Measurements from ENCODE around the gene ITGA7.
A peak's percentile ranks its signal among the peaks of the same experiment; 100 is the strongest.

ITGA7 gene

GRCh38 chr12:55717011-55718007, 9.6 kb upstream of the ITGA7 start:
- peak; percentile 71 for DNase-seq

DNA sequence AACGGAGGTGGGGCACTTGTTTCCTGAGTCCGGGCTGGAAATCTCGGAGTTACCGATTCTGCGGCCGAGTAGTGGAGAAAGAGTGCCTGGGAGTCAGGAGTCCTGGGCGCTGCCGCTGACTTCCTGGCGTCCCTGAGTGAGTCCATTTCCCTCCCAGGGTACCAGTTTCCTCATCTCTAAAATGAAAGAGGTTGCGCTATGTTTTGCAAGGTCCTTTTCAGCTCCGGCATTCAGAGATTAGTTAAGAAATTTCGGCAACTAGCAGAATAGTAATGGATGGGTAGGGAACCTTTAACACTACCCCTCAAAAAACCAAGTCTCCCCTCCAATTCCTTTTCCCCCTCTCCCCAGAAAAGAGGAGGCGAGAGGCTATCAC, 8.9 kb upstream of the ITGA7 start:
- no peak for DNase-seq

DNA sequence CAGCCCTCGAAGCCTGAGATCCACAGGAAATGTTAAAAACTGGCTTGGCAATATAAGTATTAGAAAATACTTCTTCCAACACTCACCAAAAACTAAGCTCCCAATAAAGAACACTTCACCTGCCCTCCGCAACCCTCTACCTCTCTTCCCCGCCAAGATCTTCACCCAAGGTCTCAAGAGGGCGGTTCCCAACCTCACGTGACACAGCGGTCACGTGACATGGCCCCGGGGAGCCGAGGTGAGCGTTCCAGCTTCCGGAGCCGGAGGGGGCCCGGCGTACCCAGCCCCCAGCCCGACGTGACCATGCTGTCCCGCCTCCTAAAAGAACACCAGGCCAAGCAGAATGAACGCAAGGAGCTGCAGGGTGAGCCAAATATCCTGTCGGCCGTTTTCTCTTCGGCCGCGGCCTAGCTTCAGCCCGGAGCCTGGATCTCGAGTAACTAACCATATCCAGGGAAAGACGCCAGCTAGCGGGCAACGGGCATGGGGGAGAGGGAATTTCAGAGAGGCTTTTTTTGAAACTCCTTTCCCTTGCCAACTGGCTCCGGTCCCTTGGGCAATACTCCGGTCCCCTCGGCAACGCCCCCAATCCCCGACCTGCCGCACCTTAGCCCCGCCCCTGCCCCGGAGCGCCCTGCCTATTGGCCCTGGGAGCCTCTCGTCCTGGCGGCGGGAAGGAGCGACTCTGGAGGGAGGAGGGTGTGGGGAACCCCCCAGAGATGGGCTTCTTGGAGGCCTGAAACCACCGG, 8.3 kb upstream of the ITGA7 start, which contains the start of gene BLOC1S1:
Gene BLOC1S1 (plus strand): TSS at position 214 of the 749 bp plus-strand sequence. CDS start 6 bp downstream, at position 220.
- DNase-seq: peak; percentile 94

- DNase-seq: no peak
Observed at GRCh38 chr12:55715169-55715764, 7.6 kb upstream of the ITGA7 start.

- no peak for DNase-seq
Observed at GRCh38 chr12:55713721-55714120, 6.0 kb upstream of the ITGA7 start.

GRCh38 chr12:55712700-55713415, 5.2 kb upstream of the ITGA7 start:
- DNase-seq: no peak

GRCh38 chr12:55711786-55712553, 4.3 kb upstream of the ITGA7 start:
- DNase-seq: peak; percentile 64

DNA sequence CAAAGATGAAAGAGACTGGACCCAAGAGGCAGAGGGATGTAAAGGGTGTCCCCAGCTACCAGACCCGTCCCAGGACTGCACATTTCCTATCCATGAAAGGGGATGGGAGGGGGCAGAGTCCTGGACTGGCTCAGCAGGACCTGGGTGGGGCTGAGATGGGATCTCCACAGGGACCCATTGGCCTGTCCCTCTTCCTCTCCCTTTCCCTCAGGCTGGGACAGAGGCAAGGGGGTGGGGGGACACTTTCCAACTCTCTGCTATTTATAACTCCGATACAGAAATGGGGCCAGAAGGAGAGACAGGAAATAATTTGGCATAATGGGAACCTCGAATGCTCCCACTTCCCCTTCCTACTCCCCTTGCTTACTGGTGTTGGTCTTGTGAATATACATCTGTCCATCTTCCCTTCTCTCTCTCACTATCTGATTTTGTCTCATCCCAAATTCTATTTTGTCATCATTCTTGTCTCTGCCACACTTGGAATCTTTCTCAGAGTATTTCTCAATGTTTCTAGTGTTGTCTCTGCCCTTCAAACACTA, 1.1 kb upstream of the ITGA7 start:
- DNase-seq: no peak

DNA sequence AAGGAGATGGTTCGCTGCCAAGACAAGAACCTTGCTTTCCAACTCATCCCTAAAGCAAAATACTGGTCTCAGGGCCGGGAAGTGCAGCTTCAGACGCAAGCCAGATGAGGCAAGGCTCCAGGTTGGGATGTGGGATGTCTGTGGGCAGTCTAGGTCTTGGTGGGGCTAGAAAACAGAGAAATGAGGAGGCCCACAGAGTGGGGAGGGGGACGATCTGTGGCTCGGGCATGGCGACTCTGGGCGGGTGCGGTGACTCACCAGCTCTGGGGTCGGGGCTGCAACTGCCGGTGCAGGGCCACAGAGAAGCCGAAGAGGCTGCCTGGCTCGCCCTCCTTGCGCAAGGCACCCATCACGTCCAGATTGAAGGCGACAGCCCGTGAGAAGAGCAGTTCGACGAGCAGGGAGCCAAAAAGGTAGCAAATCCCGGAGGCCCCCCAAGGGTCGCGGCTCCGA, 459 bp downstream of the ITGA7 start:
- no peak for DNase-seq

DNA sequence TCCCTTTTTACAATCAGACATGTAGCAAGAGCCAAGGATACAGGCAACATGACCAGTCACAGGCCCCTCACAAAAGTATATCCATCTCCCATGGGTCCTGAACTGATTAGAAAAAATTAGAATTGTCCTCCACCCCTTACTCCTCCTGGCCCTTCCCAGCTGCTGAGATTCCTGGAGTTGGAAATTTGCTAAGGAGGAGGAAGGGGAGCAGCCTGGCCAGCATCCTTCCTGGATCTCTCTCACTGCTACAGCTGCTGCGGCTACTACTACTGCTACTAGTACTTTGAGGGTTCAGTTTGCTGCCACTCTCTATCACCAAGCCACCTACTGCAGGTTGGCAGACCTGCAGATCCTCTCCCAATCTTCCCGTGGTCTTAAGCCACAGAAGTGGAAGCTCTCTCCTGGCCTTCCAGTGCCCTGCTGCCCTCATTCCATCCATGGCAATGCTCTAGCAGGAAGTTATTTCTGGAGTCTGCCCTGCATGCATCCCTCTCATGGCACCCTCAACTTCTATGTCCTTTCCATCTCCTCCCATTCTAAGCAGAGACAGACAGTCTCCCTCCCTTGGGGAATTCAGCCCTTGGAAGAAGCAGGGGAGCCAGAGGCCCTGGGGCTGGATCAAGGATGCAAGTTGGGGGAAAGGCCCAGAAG, 1.0 kb downstream of the ITGA7 start:
- DNase-seq: peak; percentile 53

GRCh38 chr12:55705782-55706402, 1.8 kb downstream of the ITGA7 start:
- no peak for DNase-seq

GRCh38 chr12:55704824-55705718, 2.6 kb downstream of the ITGA7 start:
- DNase-seq: peak; percentile 64

- peak; percentile 86 for DNase-seq
Observed at GRCh38 chr12:55703901-55704761, 3.6 kb downstream of the ITGA7 start.

- DNase-seq: peak; percentile 84
Observed at GRCh38 chr12:55703288-55703687, 4.4 kb downstream of the ITGA7 start.

- no peak for DNase-seq
Observed at GRCh38 chr12:55702861-55703260, 4.8 kb downstream of the ITGA7 start.

DNA sequence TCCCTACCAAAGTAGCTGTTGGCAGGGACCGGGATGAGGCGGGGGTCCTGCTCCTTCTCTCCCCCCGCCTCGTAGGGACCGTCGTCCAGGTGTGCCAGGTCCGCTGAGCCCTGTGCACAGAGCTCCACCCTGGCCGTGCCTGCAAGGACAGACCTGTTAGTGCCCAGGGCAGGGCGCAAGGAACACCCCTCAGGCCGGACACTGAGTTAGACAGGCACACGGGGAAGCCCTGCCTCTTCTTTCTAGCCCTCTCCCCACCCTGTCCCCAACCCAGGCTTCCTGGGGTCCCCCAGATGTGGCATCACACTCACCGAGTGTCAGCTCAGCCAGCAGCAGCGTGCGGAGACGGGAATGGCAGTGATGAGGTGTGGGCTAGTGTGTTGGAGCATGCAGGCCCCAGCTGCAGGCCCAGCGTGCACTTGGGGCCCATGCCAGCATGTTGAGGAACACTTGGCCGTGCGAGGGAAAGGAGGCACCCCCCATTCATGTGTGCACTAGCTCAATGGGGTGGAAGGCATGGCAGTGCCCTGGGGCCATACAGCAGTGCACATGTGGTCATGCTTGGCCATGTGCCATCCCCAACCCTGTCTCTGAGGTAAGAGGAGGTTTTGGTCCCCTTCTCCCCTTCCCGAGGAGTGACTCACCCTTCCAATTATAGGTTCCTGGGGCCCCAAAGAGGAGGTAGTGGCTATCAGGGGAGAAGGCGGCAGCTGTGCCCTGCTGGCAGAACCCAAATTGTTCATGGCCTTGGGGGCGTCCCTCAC, 7.3 kb downstream of the ITGA7 start:
- DNase-seq: no peak

- DNase-seq: no peak
Observed at GRCh38 chr12:55699471-55700055, 8.1 kb downstream of the ITGA7 start.
